CD8-positive, alpha-beta memory T cell (primary cell): ENCODE measurements around the gene OPN5. TPM values are rescaled to one million over a fixed set of nuclear protein-coding genes. Genes with fewer than 3 reads are reported as not detected.
"Not testable (repeated sequence)": the region's sequence is repeated elsewhere in the genome, so short reads cannot be mapped to it uniquely, and the experiment has no call there.

ENCODE experiments used
- CTCF ChIA-PET: fragments of 350-600 bp; sonication (Branson Sonifier 250); formaldehyde crosslinking; loops from one replicate; lab custom pipeline; 2021; ENCODE audit warnings: antibody characterized with exemption; lab: Charles Lee
- POLR2A ChIA-PET: fragments of 350-600 bp; sonication (Branson Sonifier 250); formaldehyde crosslinking; loops from one replicate; lab custom pipeline; 2021; ENCODE audit warnings: antibody characterized with exemption; lab: Charles Lee
- DNase-seq, 5 donors: peaks; one replicate each; pipeline versions ENCODE4 v3.0.0 to v3.0.0-alpha.2; 2020 to 2022; ENCODE audit warnings: mixed read lengths in 1 of 5
- H3K27ac ChIP-seq: one replicate; pipeline ENCODE4 v1.7.0; 2013; ENCODE audit warnings: low read depth, mild to moderate bottlenecking, low read length, moderate library complexity
- H3K27me3 ChIP-seq: 2 replicates; pipeline ENCODE4 v1.7.0; 2013; ENCODE audit warnings: low read length, mild to moderate bottlenecking; ENCODE audit not compliant: insufficient read depth, poor library complexity, severe bottlenecking
- H3K36me3 ChIP-seq: 2 replicates; pipeline ENCODE4 v1.7.0; 2013; ENCODE audit warnings: mild to moderate bottlenecking, low read length, moderate library complexity; ENCODE audit not compliant: insufficient read depth
- H3K4me1 ChIP-seq: 2 replicates; pipeline ENCODE4 v1.7.0; 2013; ENCODE audit warnings: mild to moderate bottlenecking, low read length, moderate library complexity; ENCODE audit not compliant: insufficient read depth
- H3K4me3 ChIP-seq: 2 replicates; pipeline ENCODE4 v1.7.0; 2013; ENCODE audit warnings: mild to moderate bottlenecking, low read length
- H3K9me3 ChIP-seq: 2 replicates; pipeline ENCODE4 v1.7.0; 2013; ENCODE audit warnings: mild to moderate bottlenecking, low read length
- H3K27ac Mint-ChIP-seq, 8 donors: one replicate each; pipeline ENCODE4 v1.8.0; 2020 to 2021; ENCODE audit warnings: mixed read lengths in 8 of 8, mild to moderate bottlenecking in 6 of 8, inconsistent platforms in 3 of 8, moderate library complexity in 3 of 8
- H3K27me3 Mint-ChIP-seq, 2 donors: one replicate each; pipeline ENCODE4 v1.8.0; 2020 to 2021; ENCODE audit warnings: mixed read lengths in 2 of 2, mild to moderate bottlenecking in 1 of 2, moderate library complexity in 1 of 2
- H3K36me3 Mint-ChIP-seq, 3 donors: one replicate each; pipeline ENCODE4 v1.8.0; 2020 to 2021; ENCODE audit warnings: mixed read lengths in 3 of 3, inconsistent platforms in 1 of 3, mild to moderate bottlenecking in 1 of 3
- H3K4me1 Mint-ChIP-seq, 3 donors: one replicate each; pipeline ENCODE4 v1.8.0; 2020 to 2021; ENCODE audit warnings: mixed read lengths in 3 of 3, inconsistent platforms in 1 of 3, mild to moderate bottlenecking in 1 of 3
- H3K4me3 Mint-ChIP-seq, 7 donors: one replicate each; pipeline ENCODE4 v1.8.0; 2020 to 2021; ENCODE audit warnings: mixed read lengths in 7 of 7, mild to moderate bottlenecking in 6 of 7, moderate library complexity in 4 of 7, inconsistent platforms in 2 of 7
- H3K9me3 Mint-ChIP-seq, 5 donors: one replicate each; pipeline ENCODE4 v1.8.0; 2020 to 2022; ENCODE audit warnings: mixed read lengths in 5 of 5, mild to moderate bottlenecking in 3 of 5, moderate library complexity in 2 of 5, inconsistent platforms in 1 of 5
- polyA plus RNA-seq: library from polyadenylated mRNA; unstranded; fragments of 300-500 nt; fragmentation: Illumina TruSeq; gene quantifications from one replicate; pipeline ENCODE4 v1.2.3, GENCODE V29; 2021
- total RNA-seq, 2 experiments: library from RNA; stranded (reverse); gene quantifications; one replicate each; pipeline ENCODE4 v1.2.3, GENCODE V29; 2021

The OPN5 gene
- total and polyA plus RNA-seq, 3 experiments from 2014 or later = not detected

DNA sequence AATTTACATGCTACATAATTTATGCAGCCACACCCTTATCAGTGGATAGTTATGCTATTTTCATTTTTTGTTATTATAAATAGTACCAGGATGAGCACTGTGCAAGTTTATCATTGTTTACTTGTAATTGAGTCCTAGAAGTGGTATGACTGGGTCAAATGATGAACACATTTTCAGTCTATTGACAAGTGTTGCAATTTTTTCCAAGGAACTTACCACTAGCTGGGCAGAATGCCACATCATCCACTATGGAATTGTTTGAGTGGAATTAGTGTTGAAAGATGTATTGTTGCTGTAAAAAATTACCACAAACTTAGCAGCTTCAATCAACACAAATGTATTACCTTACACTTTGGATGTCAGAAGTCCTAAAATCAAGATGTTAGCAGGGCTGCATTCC lies 38.1 kb upstream of the OPN5 start:
- no peaks in the 10 kb centered on the region for H3K9me3 ChIP-seq
- H3K4me3 ChIP-seq = no peak overlapping the region
- H3K27ac ChIP-seq = no peak overlapping the region
- H3K36me3 ChIP-seq = no peaks in the 10 kb centered on the region
- no peaks in the 10 kb centered on the region for H3K36me3 Mint-ChIP-seq
- no peaks in the 10 kb centered on the region for H3K27me3 ChIP-seq
- no peaks in the 10 kb centered on the region for H3K9me3 Mint-ChIP-seq
- H3K4me1 Mint-ChIP-seq = no peaks in the 10 kb centered on the region
- H3K27ac Mint-ChIP-seq = no peak overlapping the region
- H3K27me3 Mint-ChIP-seq = no peaks in the 10 kb centered on the region
- H3K4me1 ChIP-seq = no peaks in the 10 kb centered on the region
- H3K4me3 Mint-ChIP-seq = no peak overlapping the region
- POLR2A ChIA-PET = no interaction called here
- no peak for DNase-seq
- CTCF ChIA-PET = interaction anchor here (1.0 kb wide), 1 partner anchor 57 kb away, joined by 3 read pairs; no protein-coding TSS in a partner anchor

DNA sequence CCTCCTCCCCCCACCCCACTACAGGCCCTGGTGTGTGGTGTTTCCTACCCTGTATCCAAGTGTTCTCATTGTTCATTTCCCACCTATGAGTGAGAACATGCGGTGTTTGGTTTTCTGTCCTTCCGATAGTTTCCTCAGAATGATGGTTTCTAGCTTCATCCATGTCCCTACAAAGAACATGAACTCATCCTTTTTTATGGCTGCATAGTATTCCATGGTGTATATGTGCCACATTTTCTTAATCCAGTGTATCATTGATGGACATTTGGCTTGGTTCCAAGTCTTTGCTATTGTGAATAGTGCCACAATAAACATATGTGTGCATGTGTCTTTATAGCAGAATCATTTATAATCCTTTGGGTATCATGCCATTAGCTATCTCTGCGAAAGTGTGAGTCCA lies 36.6 kb upstream of the OPN5 start:
- H3K4me1 Mint-ChIP-seq, H3K36me3 ChIP-seq, H3K27me3 Mint-ChIP-seq, H3K27me3 ChIP-seq, H3K9me3 ChIP-seq, H3K36me3 Mint-ChIP-seq, H3K27ac Mint-ChIP-seq, H3K4me1 ChIP-seq, DNase-seq, H3K9me3 Mint-ChIP-seq, H3K27ac ChIP-seq, CTCF ChIA-PET, H3K4me3 Mint-ChIP-seq, H3K4me3 ChIP-seq, POLR2A ChIA-PET: not testable (repeated sequence)

DNA sequence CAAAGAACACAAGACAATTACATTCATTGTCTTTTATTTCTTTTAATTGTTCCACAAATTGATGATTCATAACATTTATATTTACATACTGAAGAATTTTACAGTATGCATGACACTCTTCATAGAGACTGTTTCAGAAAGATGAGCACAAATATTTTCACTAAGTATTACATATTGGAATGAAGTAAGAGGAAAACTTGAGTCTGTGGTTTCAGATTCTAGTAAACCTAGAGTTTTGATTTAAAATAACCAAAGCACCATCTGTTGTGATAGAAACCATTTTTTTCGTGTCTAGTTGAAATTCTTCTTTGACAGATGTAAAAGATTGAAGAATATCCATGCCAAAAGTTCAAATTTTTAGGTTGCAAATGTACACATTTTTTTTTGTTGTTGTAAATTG lies 32.1 kb upstream of the OPN5 start:
- no peak overlapping the region for H3K4me3 Mint-ChIP-seq

DNA sequence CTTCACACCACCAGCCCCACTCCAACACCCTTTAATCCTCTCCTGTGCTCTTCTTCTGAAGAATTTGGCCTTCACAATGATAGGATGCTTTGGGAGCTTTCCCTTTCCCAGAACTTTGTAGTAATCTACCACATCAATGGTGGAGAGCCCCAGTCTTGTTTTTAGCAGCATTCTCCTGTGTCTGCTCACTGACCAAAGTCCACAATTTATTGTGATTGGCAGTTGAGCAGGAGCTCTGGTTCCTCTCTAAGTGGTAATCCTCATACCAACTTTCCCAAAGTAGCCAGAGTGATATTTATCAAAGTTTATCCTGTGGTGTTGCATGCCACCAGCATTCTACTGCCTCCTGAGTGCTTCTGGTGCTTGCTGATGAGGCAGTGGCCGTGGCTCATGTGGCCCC lies 29.0 kb upstream of the OPN5 start:
- Mint-ChIP-seq H3K36me3 (no peaks in the 10 kb centered on the region), H3K27ac (no peak overlapping the region), H3K4me3 (no peak overlapping the region), H3K27me3 (peaks cover 4 to 17% of the 10 kb centered on the region in 2 donors), H3K4me1 (no peaks in the 10 kb centered on the region), H3K9me3 (no peaks in the 10 kb centered on the region)
- Histone ChIP-seq H3K9me3 (no peaks in the 10 kb centered on the region), H3K36me3 (no peaks in the 10 kb centered on the region), H3K27ac (no peak overlapping the region), H3K27me3 (no peaks in the 10 kb centered on the region), H3K4me1 (no peaks in the 10 kb centered on the region), H3K4me3 (no peak overlapping the region)
- POLR2A ChIA-PET = no interaction called here
- CTCF ChIA-PET = no interaction called here
- no peak for DNase-seq

More for the DNA sequence above, 32.1 kb upstream of the OPN5 start:
- no peaks in the 10 kb centered on the region for H3K36me3 ChIP-seq
- no peak overlapping the region for H3K27ac Mint-ChIP-seq
- no peaks in the 10 kb centered on the region for H3K27me3 ChIP-seq
- no peaks in the 10 kb centered on the region for H3K9me3 Mint-ChIP-seq
- POLR2A ChIA-PET = no interaction called here
- peaks cover 0 to 14% of the 10 kb centered on the region in 2 donors for H3K27me3 Mint-ChIP-seq
- CTCF ChIA-PET = no interaction called here
- no peak overlapping the region for H3K27ac ChIP-seq
- H3K4me1 ChIP-seq = no peaks in the 10 kb centered on the region
- H3K9me3 ChIP-seq = no peaks in the 10 kb centered on the region
- no peaks in the 10 kb centered on the region for H3K36me3 Mint-ChIP-seq
- no peak overlapping the region for H3K4me3 ChIP-seq
- H3K4me1 Mint-ChIP-seq = no peaks in the 10 kb centered on the region
- no peak for DNase-seq

DNA sequence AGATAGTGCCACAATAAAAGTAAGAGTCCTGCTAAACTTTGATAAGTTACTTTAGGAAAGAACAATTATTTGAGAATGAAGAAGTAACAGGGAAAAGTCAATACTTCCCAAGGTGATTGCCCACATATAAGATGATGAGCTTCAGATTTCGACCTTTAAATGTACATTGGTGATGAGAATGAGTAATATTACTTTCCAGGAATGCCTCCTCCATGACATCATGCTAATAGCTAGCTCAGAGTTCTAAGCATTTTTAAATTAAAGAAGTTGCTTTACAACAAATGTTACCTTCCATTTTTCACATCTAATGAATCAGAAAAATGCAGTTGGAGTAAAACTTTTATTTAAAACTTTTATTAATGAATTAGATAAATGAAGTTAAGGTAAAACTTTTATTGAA lies 22.5 kb upstream of the OPN5 start:
- ChIA-PET CTCF (interaction anchor here (1.1 kb wide), 1 partner anchor 346 kb away, joined by 3 read pairs; no protein-coding TSS in a partner anchor), POLR2A (no interaction called here)
- Mint-ChIP-seq H3K36me3 (no peaks in the 10 kb centered on the region), H3K4me3 (no peak overlapping the region), H3K27me3 (peaks cover 4 to 27% of the 10 kb centered on the region in 2 donors), H3K4me1 (no peaks in the 10 kb centered on the region), H3K9me3 (no peaks in the 10 kb centered on the region), H3K27ac (no peak overlapping the region)
- H3K36me3 ChIP-seq = no peaks in the 10 kb centered on the region
- H3K4me1 ChIP-seq = no peaks in the 10 kb centered on the region
- no peak overlapping the region for H3K27ac ChIP-seq
- DNase-seq = no peak
- H3K27me3 ChIP-seq = no peaks in the 10 kb centered on the region
- H3K9me3 ChIP-seq = no peaks in the 10 kb centered on the region
- H3K4me3 ChIP-seq = no peak overlapping the region

DNA sequence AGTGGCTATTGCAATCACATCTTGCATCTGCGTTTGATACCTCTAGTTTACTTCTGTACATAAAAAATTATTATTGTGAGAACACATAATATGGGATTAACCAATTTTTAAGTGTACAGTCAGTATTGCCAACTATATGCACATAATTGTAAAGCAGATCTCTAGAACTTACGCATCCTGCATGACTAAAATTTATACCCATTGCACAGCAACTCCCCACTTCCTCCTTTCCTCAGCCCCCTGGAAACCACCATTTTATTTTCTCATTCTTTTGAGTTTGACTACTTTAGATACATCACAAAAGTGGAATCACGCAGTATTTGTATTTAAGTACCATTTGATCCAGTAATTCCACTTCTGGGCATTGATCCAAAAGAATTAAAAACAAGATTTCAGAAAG lies 19.3 kb upstream of the OPN5 start:
- H3K4me1 ChIP-seq = no peaks in the 10 kb centered on the region

DNA sequence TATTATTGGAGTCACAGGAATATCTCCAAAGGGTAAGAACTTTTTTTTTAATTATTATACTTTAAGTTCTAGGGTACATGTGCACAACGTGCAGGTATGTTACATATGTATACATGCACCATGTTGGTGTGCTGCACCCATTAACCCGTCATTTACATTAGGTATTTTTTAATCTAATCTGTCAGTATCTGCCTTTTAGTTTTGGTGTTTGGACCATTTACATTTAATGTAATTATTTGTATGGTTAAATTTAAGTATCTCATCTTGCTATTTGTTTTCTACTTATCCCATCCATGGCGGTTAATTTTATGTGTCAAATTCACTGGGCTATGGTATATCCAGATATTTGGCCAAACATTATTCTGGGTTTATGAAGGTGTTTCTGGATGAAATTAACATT lies 15.4 kb upstream of the OPN5 start:
- DNase-seq = no peak
- H3K27me3 Mint-ChIP-seq = peaks cover 3 to 36% of the 10 kb centered on the region in 2 donors
- H3K36me3 Mint-ChIP-seq = no peaks in the 10 kb centered on the region
- no peaks in the 10 kb centered on the region for H3K4me1 Mint-ChIP-seq
- Histone ChIP-seq H3K27me3 (no peaks in the 10 kb centered on the region), H3K4me1 (no peaks in the 10 kb centered on the region), H3K9me3 (no peaks in the 10 kb centered on the region), H3K36me3 (no peaks in the 10 kb centered on the region), H3K27ac (no peak overlapping the region), H3K4me3 (no peak overlapping the region)
- no peak overlapping the region for H3K27ac Mint-ChIP-seq
- POLR2A ChIA-PET = no interaction called here
- H3K9me3 Mint-ChIP-seq = peaks cover 0 to 7% (median 2%) of the 10 kb centered on the region in 5 donors
- CTCF ChIA-PET = no interaction called here
- H3K4me3 Mint-ChIP-seq = no peak overlapping the region

More for the DNA sequence above, 19.3 kb upstream of the OPN5 start:
- H3K27ac Mint-ChIP-seq = no peak overlapping the region
- no peak for DNase-seq
- no peaks in the 10 kb centered on the region for H3K4me1 Mint-ChIP-seq
- H3K27ac ChIP-seq = no peak overlapping the region
- H3K9me3 ChIP-seq = no peaks in the 10 kb centered on the region
- H3K9me3 Mint-ChIP-seq = peaks cover 0 to 7% (median 2%) of the 10 kb centered on the region in 5 donors
- no peak overlapping the region for H3K4me3 Mint-ChIP-seq
- no peaks in the 10 kb centered on the region for H3K27me3 ChIP-seq
- H3K36me3 ChIP-seq = no peaks in the 10 kb centered on the region
- ChIA-PET POLR2A (no interaction called here), CTCF (no interaction called here)
- H3K4me3 ChIP-seq = no peak overlapping the region
- no peaks in the 10 kb centered on the region for H3K36me3 Mint-ChIP-seq
- H3K27me3 Mint-ChIP-seq = peaks cover 1 to 34% of the 10 kb centered on the region in 2 donors

DNA sequence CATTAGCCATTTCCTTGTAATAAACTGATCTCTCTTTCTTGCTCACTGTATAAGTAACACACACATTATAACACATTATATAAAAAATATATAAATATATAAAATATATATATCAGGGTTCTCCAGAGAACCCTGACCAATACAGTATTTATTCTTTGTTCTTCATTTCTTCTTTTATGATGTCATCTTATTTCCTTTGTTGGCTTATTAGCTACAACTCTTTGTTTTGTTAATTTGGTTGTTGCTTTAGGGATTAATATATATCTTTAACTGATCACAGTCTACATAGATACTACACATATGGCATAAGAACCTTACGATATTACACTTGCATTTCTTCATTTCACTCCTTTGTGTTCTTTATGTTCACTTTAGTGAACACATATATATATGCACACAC lies 14.7 kb upstream of the OPN5 start:
- Histone ChIP-seq H3K27ac (no peak overlapping the region), H3K9me3 (no peaks in the 10 kb centered on the region), H3K4me1 (no peaks in the 10 kb centered on the region), H3K4me3 (no peak overlapping the region), H3K27me3 (no peaks in the 10 kb centered on the region), H3K36me3 (no peaks in the 10 kb centered on the region)
- H3K36me3 Mint-ChIP-seq = no peaks in the 10 kb centered on the region
- H3K4me1 Mint-ChIP-seq = no peaks in the 10 kb centered on the region
- POLR2A ChIA-PET = no interaction called here
- no peak overlapping the region for H3K27ac Mint-ChIP-seq
- H3K9me3 Mint-ChIP-seq = peaks cover 0 to 7% (median 2%) of the 10 kb centered on the region in 5 donors
- DNase-seq = no peak
- H3K4me3 Mint-ChIP-seq = no peak overlapping the region
- peaks cover 3 to 36% of the 10 kb centered on the region in 2 donors for H3K27me3 Mint-ChIP-seq
- CTCF ChIA-PET = no interaction called here

DNA sequence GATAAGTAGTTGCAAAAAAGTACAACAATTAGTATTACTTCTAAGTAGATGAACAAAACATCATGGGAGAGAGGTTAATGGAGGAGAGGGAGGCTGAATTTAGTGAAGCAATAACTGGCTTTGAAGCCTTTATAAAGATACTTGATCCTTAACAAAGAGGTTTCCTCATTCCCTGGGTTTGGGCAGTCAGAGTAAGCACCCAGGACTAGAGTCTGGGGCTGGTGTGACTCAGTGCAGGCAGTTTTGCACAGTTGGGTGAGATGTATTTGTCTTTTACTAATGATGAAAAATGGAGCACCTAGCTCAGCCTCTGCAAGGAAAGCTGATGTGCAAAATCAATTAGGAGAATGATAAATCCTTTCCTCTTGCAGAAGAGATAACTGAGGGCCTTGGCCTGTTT lies 11.8 kb upstream of the OPN5 start:
- H3K36me3 Mint-ChIP-seq = no peaks in the 10 kb centered on the region
- ChIA-PET CTCF (no interaction called here), POLR2A (no interaction called here)
- Histone ChIP-seq H3K27me3 (no peaks in the 10 kb centered on the region), H3K36me3 (no peaks in the 10 kb centered on the region), H3K4me3 (no peak overlapping the region), H3K27ac (no peak overlapping the region), H3K4me1 (no peaks in the 10 kb centered on the region), H3K9me3 (no peaks in the 10 kb centered on the region)
- peaks cover 3 to 21% of the 10 kb centered on the region in 2 donors for H3K27me3 Mint-ChIP-seq
- no peak overlapping the region for H3K4me3 Mint-ChIP-seq
- H3K4me1 Mint-ChIP-seq = no peaks in the 10 kb centered on the region
- H3K9me3 Mint-ChIP-seq = peaks cover 0 to 7% (median 2%) of the 10 kb centered on the region in 5 donors
- DNase-seq = no peak
- H3K27ac Mint-ChIP-seq = no peak overlapping the region
